SU-DHL-6 (cell line): ENCODE measurements around the gene TNIP3.

Experiments
- H2AFZ ChIP-seq: fragments of 200-600 bp; sonication (generic); 2 replicates; pipeline ENCODE4 v1.6.1; 2014; ENCODE audit warnings: low read depth, mild to moderate bottlenecking, moderate library complexity, mixed read lengths, antibody characterized with exemption, low read length; ENCODE audit not compliant: severe bottlenecking
- H3F3A ChIP-seq: fragments of 200-600 bp; shearing (Covaris generic); 2 replicates; pipeline ENCODE4 v1.6.0; 2016; ENCODE audit warnings: antibody characterized with exemption, mild to moderate bottlenecking; ENCODE audit not compliant: insufficient read depth
- H3K27ac ChIP-seq: fragments of 200-600 bp; sonication (generic); 2 replicates; pipeline ENCODE4 v1.5.1; 2016; ENCODE audit warnings: low read depth, mild to moderate bottlenecking, low read length, moderate library complexity, mixed read lengths
- H3K27me3 ChIP-seq: fragments of 200-600 bp; sonication (generic), shearing (Covaris generic); 2 replicates; pipeline ENCODE4 v1.6.0; 2014; ENCODE audit warnings: mild to moderate bottlenecking, low read length
- H3K36me3 ChIP-seq: fragments of 200-600 bp; sonication (generic); 2 replicates; pipeline ENCODE4 v1.6.1; 2014; ENCODE audit warnings: mild to moderate bottlenecking, low read length, mixed read lengths
- H3K4me2 ChIP-seq: fragments of 300-600, 200-600 bp; shearing (Covaris generic), sonication (generic); 2 replicates; pipeline ENCODE4 v1.6.0; 2014; ENCODE audit warnings: low read length, low read depth, mild to moderate bottlenecking; ENCODE audit not compliant: poor library complexity, severe bottlenecking
- H3K4me3 ChIP-seq: fragments of 200-600 bp; sonication (generic); 2 replicates; pipeline ENCODE4 v1.5.1; 2014; ENCODE audit warnings: antibody characterized with exemption, low read length, mild to moderate bottlenecking, mixed read lengths; ENCODE audit not compliant: insufficient read depth, poor library complexity, severe bottlenecking
- H3K79me2 ChIP-seq: fragments of 200-600 bp; sonication (generic); 2 replicates; pipeline ENCODE4 v1.6.1; 2014; ENCODE audit warnings: mild to moderate bottlenecking, low read length, moderate library complexity; ENCODE audit not compliant: insufficient read depth
- H3K9ac ChIP-seq: fragments of 200-600 bp; sonication (generic); 2 replicates; pipeline ENCODE4 v1.7.0; 2014; ENCODE audit warnings: mild to moderate bottlenecking, low read length
- H3K9me2 ChIP-seq: fragments of 200-600 bp; sonication (generic); replicated peaks from 2 replicates; pipeline ENCODE4 v1.6.1; 2014; ENCODE audit warnings: low read length; ENCODE audit not compliant: insufficient read depth
- H3K9me3 ChIP-seq: fragments of 200-600 bp; sonication (generic); 2 replicates; pipeline ENCODE4 v1.6.1; 2014; ENCODE audit warnings: low read length, mixed read lengths; ENCODE audit not compliant: insufficient read depth
- H4K20me1 ChIP-seq: fragments of 200-600 bp; sonication (generic); 2 replicates; pipeline ENCODE4 v1.6.1; 2014; ENCODE audit warnings: low read depth, mild to moderate bottlenecking, antibody characterized with exemption, low read length, moderate library complexity, mixed read lengths
- CTCF ChIP-seq: fragments of 200-600 bp; sonication (generic); IDR thresholded peaks from one replicate; pipeline ENCODE4 v1.5.1; 2017; ENCODE audit warnings: antibody characterized with exemption, mild to moderate bottlenecking, low read length, moderate library complexity; ENCODE audit not compliant: insufficient read depth, poor library complexity, severe bottlenecking
- EZH2phosphoT487 ChIP-seq: fragments of 200-600 bp; sonication (generic), shearing (Covaris generic); conservative IDR thresholded peaks from 2 replicates; pipeline ENCODE4 v1.6.1; 2018; ENCODE audit warnings: mild to moderate bottlenecking, antibody characterized with exemption, low read length, moderate library complexity, mixed read lengths

The TNIP3 gene

GRCh38 chr4:121112530-121112929, 51.6 kb downstream of the TNIP3 start:
- no peak overlapping the region for H3K27ac ChIP-seq
- H3K4me2 ChIP-seq: no peak overlapping the region
- no peaks in the 10 kb centered on the region for H3K79me2 ChIP-seq
- H3K36me3 ChIP-seq: no peaks in the 10 kb centered on the region
- TF ChIP-seq CTCF: no peak
- TF ChIP-seq EZH2phosphoT487: no peak
- H4K20me1 ChIP-seq: no peaks in the 10 kb centered on the region
- H3K9ac ChIP-seq: no peak overlapping the region
- no peak overlapping the region for H3K4me3 ChIP-seq
- H2AFZ ChIP-seq: no peak overlapping the region
- H3K27me3 ChIP-seq: no peaks in the 10 kb centered on the region
- H3F3A ChIP-seq: no peaks in the 10 kb centered on the region
- H3K9me2 ChIP-seq: no peaks in the 10 kb centered on the region
- no peaks in the 10 kb centered on the region for H3K9me3 ChIP-seq

DNA sequence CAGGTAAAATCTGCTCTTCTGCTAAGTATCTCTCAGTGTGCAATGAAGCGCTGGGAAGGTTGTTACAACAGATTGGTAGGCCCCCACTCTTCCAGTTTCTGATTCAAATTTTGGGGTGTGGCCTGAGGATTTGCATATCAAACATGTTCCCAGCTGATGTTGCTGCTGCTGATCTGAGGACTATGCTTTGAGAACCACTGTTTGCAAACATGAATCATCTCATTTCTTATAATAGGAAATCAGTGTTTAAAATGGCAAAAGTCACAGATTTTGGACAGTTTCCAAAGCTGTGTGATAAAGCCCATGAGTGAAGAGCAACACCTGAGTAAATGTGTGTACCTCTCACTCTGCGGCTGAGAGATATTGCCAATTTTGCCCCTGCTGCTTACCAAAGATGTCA, 55.6 kb downstream of the TNIP3 start:
- H3K4me3 ChIP-seq: no peak overlapping the region
- no peak overlapping the region for H3K27ac ChIP-seq
- no peaks in the 10 kb centered on the region for H3K36me3 ChIP-seq
- TF ChIP-seq CTCF (no peak), EZH2phosphoT487 (no peak)
- H4K20me1 ChIP-seq: no peaks in the 10 kb centered on the region
- H3K4me2 ChIP-seq: no peak overlapping the region
- H3K9me2 ChIP-seq: no peaks in the 10 kb centered on the region
- no peak overlapping the region for H3K9ac ChIP-seq
- H3F3A ChIP-seq: no peaks in the 10 kb centered on the region
- H2AFZ ChIP-seq: no peak overlapping the region
- no peaks in the 10 kb centered on the region for H3K27me3 ChIP-seq
- H3K9me3 ChIP-seq: no peaks in the 10 kb centered on the region
- no peaks in the 10 kb centered on the region for H3K79me2 ChIP-seq

GRCh38 chr4:121107507-121107906, 56.6 kb downstream of the TNIP3 start:
- H4K20me1 ChIP-seq: no peaks in the 10 kb centered on the region
- H3K9ac ChIP-seq: no peak overlapping the region
- no peak overlapping the region for H3K27ac ChIP-seq
- no peaks in the 10 kb centered on the region for H3K79me2 ChIP-seq
- H3K27me3 ChIP-seq: no peaks in the 10 kb centered on the region
- no peaks in the 10 kb centered on the region for H3F3A ChIP-seq
- no peak overlapping the region for H2AFZ ChIP-seq
- no peak for TF ChIP-seq EZH2phosphoT487
- no peak for TF ChIP-seq CTCF
- no peak overlapping the region for H3K4me2 ChIP-seq
- H3K4me3 ChIP-seq: no peak overlapping the region
- no peaks in the 10 kb centered on the region for H3K36me3 ChIP-seq
- no peaks in the 10 kb centered on the region for H3K9me3 ChIP-seq
- no peaks in the 10 kb centered on the region for H3K9me2 ChIP-seq
